Activated CD4-positive, alpha-beta T cell treated with anti-CD3 and anti-CD28 coated beads, Interleukin-2, amount 50 U/mL, for 24 hours (primary cell): ENCODE measurements around the gene NKD1.

Experiments
- DNase-seq, 2 donors: peaks; one replicate each; pipeline ENCODE4 v3.0.0-alpha.2; 2020; ENCODE audit warnings: low read depth in 1 of 2, low spot score in 1 of 2

NKD1 gene

GRCh38 chr16:50558913-50559312 lies 10.7 kb downstream of the NKD1 start:
- no peak for DNase-seq

GRCh38 chr16:50559342-50559741 lies 11.1 kb downstream of the NKD1 start:
- DNase-seq: no peak

- no peak for DNase-seq
Measured at GRCh38 chr16:50559804-50560514, 11.8 kb downstream of the NKD1 start.

- no peak for DNase-seq
Measured at GRCh38 chr16:50560903-50561863, 13.0 kb downstream of the NKD1 start.

GRCh38 chr16:50562657-50563056 lies 14.5 kb downstream of the NKD1 start:
- DNase-seq: no peak

GRCh38 chr16:50563989-50564388 lies 15.8 kb downstream of the NKD1 start:
- DNase-seq: no peak

GRCh38 chr16:50565428-50565827 lies 17.2 kb downstream of the NKD1 start:
- no peak for DNase-seq

- DNase-seq: no peak
Measured at GRCh38 chr16:50566014-50566962, 18.1 kb downstream of the NKD1 start.

GRCh38 chr16:50567651-50568050 lies 19.5 kb downstream of the NKD1 start:
- DNase-seq: no peak

GRCh38 chr16:50568187-50568815 lies 20.1 kb downstream of the NKD1 start:
- DNase-seq: no peak

GRCh38 chr16:50570354-50570753 lies 22.2 kb downstream of the NKD1 start:
- DNase-seq: no peak

GRCh38 chr16:50570808-50571598 lies 22.8 kb downstream of the NKD1 start:
- DNase-seq: no peak

- DNase-seq: no peak
Measured at GRCh38 chr16:50571786-50572185, 23.6 kb downstream of the NKD1 start.

- DNase-seq: no peak
Measured at GRCh38 chr16:50572700-50573099, 24.5 kb downstream of the NKD1 start.

GRCh38 chr16:50573279-50573678 lies 25.1 kb downstream of the NKD1 start:
- DNase-seq: no peak

- DNase-seq: no peak
Measured at GRCh38 chr16:50573947-50574744, 25.9 kb downstream of the NKD1 start.

- no peak for DNase-seq
Measured at GRCh38 chr16:50574745-50575136, 26.5 kb downstream of the NKD1 start.

- DNase-seq: no peak
Measured at GRCh38 chr16:50575743-50576142, 27.5 kb downstream of the NKD1 start.
